ENCODE results near the gene GLCE.

The GLCE gene

GRCh38 chr15:69156736-69157381, 3.6 kb upstream of the GLCE start:
- no peaks in the 10 kb centered on the region for H3K79me2 ChIP-seq (ENCODE audit: insufficient read depth, low read length)
- H3K4me1 ChIP-seq (ENCODE audit: insufficient read depth, low read length, poor library complexity, severe bottlenecking): peaks cover 3% of the 10 kb centered on the region
- H3K9me3 ChIP-seq (ENCODE audit: insufficient read depth, low read depth, low read length): no peaks in the 10 kb centered on the region
- H3K9ac ChIP-seq (ENCODE audit: low read depth, low read length, poor library complexity, severe bottlenecking): no peak overlapping the region
- no peak overlapping the region for H3K4me2 ChIP-seq (ENCODE audit: low read depth, low read length, poor library complexity, severe bottlenecking)
- no peak overlapping the region for H3K4me3 ChIP-seq (ENCODE audit: low read length, poor library complexity, severe bottlenecking)
- peaks cover 5% of the 10 kb centered on the region for H3K27me3 ChIP-seq (ENCODE audit: insufficient read depth, low read length, poor library complexity, severe bottlenecking)
- no peaks in the 10 kb centered on the region for H4K20me1 ChIP-seq (ENCODE audit: insufficient read depth, low read length, poor library complexity, severe bottlenecking)
- TF ChIP-seq EZH2phosphoT487 (IDR thresholded peaks at IDR 0.05; ENCODE audit: borderline replicate concordance): no peak
- TF ChIP-seq, protein P1, sequence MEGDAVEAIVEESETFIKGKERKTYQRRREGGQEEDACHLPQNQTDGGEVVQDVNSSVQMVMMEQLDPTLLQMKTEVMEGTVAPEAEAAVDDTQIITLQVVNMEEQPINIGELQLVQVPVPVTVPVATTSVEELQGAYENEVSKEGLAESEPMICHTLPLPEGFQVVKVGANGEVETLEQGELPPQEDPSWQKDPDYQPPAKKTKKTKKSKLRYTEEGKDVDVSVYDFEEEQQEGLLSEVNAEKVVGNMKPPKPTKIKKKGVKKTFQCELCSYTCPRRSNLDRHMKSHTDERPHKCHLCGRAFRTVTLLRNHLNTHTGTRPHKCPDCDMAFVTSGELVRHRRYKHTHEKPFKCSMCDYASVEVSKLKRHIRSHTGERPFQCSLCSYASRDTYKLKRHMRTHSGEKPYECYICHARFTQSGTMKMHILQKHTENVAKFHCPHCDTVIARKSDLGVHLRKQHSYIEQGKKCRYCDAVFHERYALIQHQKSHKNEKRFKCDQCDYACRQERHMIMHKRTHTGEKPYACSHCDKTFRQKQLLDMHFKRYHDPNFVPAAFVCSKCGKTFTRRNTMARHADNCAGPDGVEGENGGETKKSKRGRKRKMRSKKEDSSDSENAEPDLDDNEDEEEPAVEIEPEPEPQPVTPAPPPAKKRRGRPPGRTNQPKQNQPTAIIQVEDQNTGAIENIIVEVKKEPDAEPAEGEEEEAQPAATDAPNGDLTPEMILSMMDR (conservative IDR thresholded peaks at IDR 0.05; ENCODE audit: low read length): no peak
- no peaks in the 10 kb centered on the region for H3F3A ChIP-seq (ENCODE audit: low read depth)
- no peaks in the 10 kb centered on the region for H3K9me2 ChIP-seq (replicated peaks; ENCODE audit: low read depth, low read length)
- H3K36me3 ChIP-seq (ENCODE audit: insufficient read depth, low read length): no peaks in the 10 kb centered on the region
- no peak overlapping the region for H2AFZ ChIP-seq (ENCODE audit: low read length)

DNA sequence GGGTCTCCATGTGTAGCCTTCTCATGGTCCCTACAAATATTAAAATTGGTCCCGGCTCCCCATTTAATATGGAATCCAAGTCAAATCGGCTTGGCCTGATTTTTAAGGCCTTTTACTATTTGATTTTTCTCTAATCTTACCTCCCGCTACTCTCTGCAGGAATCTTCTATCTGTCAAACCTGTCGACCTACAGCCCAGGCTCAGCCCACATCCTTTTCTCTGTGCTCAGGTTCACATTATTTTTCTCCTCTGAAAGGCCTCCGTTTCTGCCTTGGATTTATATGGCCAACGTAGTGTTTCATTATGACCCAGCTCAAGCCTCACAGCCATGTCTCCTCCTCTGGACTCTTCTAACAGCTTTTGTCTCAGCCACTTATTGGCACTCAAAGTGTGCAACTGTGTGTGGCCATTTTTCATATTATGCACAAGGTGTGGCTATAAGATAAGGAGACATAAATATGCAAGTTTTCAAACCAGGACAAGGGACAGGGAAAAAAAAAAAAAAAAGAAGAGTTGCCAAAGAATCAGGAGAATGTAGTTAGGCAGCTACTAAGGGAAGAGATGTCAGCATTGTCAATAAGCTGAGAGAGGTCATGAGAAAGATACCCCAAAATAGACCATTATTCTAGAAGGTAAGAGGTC, 2.1 kb upstream of the GLCE start:
- Histone ChIP-seq H3K4me1 (ENCODE audit: insufficient read depth, low read length, poor library complexity, severe bottlenecking) (peaks cover 8% of the 10 kb centered on the region), H3K4me3 (ENCODE audit: low read length, poor library complexity, severe bottlenecking) (no peak overlapping the region), H3K9ac (ENCODE audit: low read depth, low read length, poor library complexity, severe bottlenecking) (no peak overlapping the region), H3K79me2 (ENCODE audit: insufficient read depth, low read length) (no peaks in the 10 kb centered on the region), H3K4me2 (ENCODE audit: low read depth, low read length, poor library complexity, severe bottlenecking) (no peak overlapping the region), H3K9me2 (replicated peaks; ENCODE audit: low read depth, low read length) (no peaks in the 10 kb centered on the region), H3F3A (ENCODE audit: low read depth) (no peaks in the 10 kb centered on the region), H3K9me3 (ENCODE audit: insufficient read depth, low read depth, low read length) (no peaks in the 10 kb centered on the region), H3K27me3 (ENCODE audit: insufficient read depth, low read length, poor library complexity, severe bottlenecking) (no peaks in the 10 kb centered on the region), H4K20me1 (ENCODE audit: insufficient read depth, low read length, poor library complexity, severe bottlenecking) (no peaks in the 10 kb centered on the region), H3K36me3 (ENCODE audit: insufficient read depth, low read length) (no peaks in the 10 kb centered on the region), H2AFZ (ENCODE audit: low read length) (no peak overlapping the region)
- TF ChIP-seq EZH2phosphoT487 (IDR thresholded peaks at IDR 0.05; ENCODE audit: borderline replicate concordance): no peak
- TF ChIP-seq, protein P1 (conservative IDR thresholded peaks at IDR 0.05; ENCODE audit: low read length): no peak

- Histone ChIP-seq H3K36me3 (ENCODE audit: insufficient read depth, low read length) (no peaks in the 10 kb centered on the region), H3F3A (ENCODE audit: low read depth) (no peaks in the 10 kb centered on the region), H3K79me2 (ENCODE audit: insufficient read depth, low read length) (no peaks in the 10 kb centered on the region), H3K9me2 (replicated peaks; ENCODE audit: low read depth, low read length) (no peaks in the 10 kb centered on the region), H3K4me3 (ENCODE audit: low read length, poor library complexity, severe bottlenecking) (no peak overlapping the region), H3K4me2 (ENCODE audit: low read depth, low read length, poor library complexity, severe bottlenecking) (no peak overlapping the region), H3K9ac (ENCODE audit: low read depth, low read length, poor library complexity, severe bottlenecking) (no peak overlapping the region), H3K9me3 (ENCODE audit: insufficient read depth, low read depth, low read length) (no peaks in the 10 kb centered on the region), H3K27me3 (ENCODE audit: insufficient read depth, low read length, poor library complexity, severe bottlenecking) (no peaks in the 10 kb centered on the region), H4K20me1 (ENCODE audit: insufficient read depth, low read length, poor library complexity, severe bottlenecking) (no peaks in the 10 kb centered on the region), H2AFZ (ENCODE audit: low read length) (no peak overlapping the region), H3K4me1 (ENCODE audit: insufficient read depth, low read length, poor library complexity, severe bottlenecking) (peaks cover 8% of the 10 kb centered on the region)
- TF ChIP-seq, protein P1 (conservative IDR thresholded peaks at IDR 0.05; ENCODE audit: low read length): no peak
- TF ChIP-seq EZH2phosphoT487 (IDR thresholded peaks at IDR 0.05; ENCODE audit: borderline replicate concordance): no peak
Observed at GRCh38 chr15:69158843-69159240, 1.6 kb upstream of the GLCE start.
